Hepatocyte (in vitro differentiated cells): Measurements from ENCODE around the gene CP.

Experiments used
- CTCF ChIP-seq: fragments of 200-600 bp; sonication (generic); IDR thresholded peaks from 2 replicates; pipeline ENCODE4 v1.5.1; 2016; ENCODE audit warnings: antibody characterized with exemption, mild to moderate bottlenecking; ENCODE audit not compliant: poor library complexity
- EZH2 ChIP-seq: fragments of 200-600 bp; sonication (generic); IDR thresholded peaks from 2 replicates; pipeline ENCODE4 v1.6.1; 2016; ENCODE audit warnings: antibody characterized with exemption, mild to moderate bottlenecking, borderline replicate concordance

GRCh38 chr3:149207475-149207874 is 14.2 kb downstream of the CP start:
- TF ChIP-seq EZH2 (no peak), CTCF (no peak)
